ENCODE data around the gene C6orf47. TPM values are rescaled to one million over a fixed set of nuclear protein-coding genes. Genes with fewer than 3 reads are reported as not detected.

C6orf47 gene
- total and polyA plus RNA-seq, 2 donors from 2014 or later, result 25.5 to 26.5 TPM

GRCh38 chr6:31636698-31637596, 23.6 kb downstream of the C6orf47 start:
- FAIRE-seq (no peak), DNase-seq (peak in 1 of 5 donors; percentile 76)
- TF ChIP-seq CTCF (IDR thresholded peaks at IDR 0.05; ENCODE audit: borderline replicate concordance, extremely low read depth, insufficient read depth), result no peak
- Histone ChIP-seq H3K9me3 (ENCODE audit: control insufficient read depth in 2 of 3, insufficient read depth in 1 of 3, low read length in 3 of 3) (no peaks in the 10 kb centered on the region), H3K27me3 (ENCODE audit: control insufficient read depth, insufficient read depth, low read length) (no peaks in the 10 kb centered on the region), H3K4me3 (ENCODE audit: low read length in 3 of 3) (no peak overlapping the region), H3K27ac (ENCODE audit: low read depth in 2 of 2, low read length in 2 of 2) (no peak overlapping the region), H3K9ac (ENCODE audit: low read length in 3 of 3) (no peak overlapping the region), H3K4me1 (ENCODE audit: control insufficient read depth in 2 of 3, insufficient read depth in 2 of 3, low read depth in 1 of 3, low read length in 3 of 3) (no peaks in the 10 kb centered on the region), H3K36me3 (ENCODE audit: control insufficient read depth in 2 of 3, insufficient read depth in 3 of 3, low read length in 3 of 3) (peaks cover 6 to 81% (median 44%) of the 10 kb centered on the region in 3 donors)
- intact Hi-C loops (cut with DNase I), result no loop called here

- no peak for DNase-seq
- Histone ChIP-seq H3K9me3 (ENCODE audit: control insufficient read depth in 2 of 3, insufficient read depth in 1 of 3, low read length in 3 of 3) (no peaks in the 10 kb centered on the region), H3K4me1 (ENCODE audit: control insufficient read depth in 2 of 3, insufficient read depth in 2 of 3, low read depth in 1 of 3, low read length in 3 of 3) (no peaks in the 10 kb centered on the region), H3K27ac (ENCODE audit: low read depth in 2 of 2, low read length in 2 of 2) (no peak overlapping the region), H3K27me3 (ENCODE audit: control insufficient read depth, insufficient read depth, low read length) (no peaks in the 10 kb centered on the region), H3K4me3 (ENCODE audit: low read length in 3 of 3) (no peak overlapping the region), H3K9ac (ENCODE audit: low read length in 3 of 3) (no peak overlapping the region), H3K36me3 (ENCODE audit: control insufficient read depth in 2 of 3, insufficient read depth in 3 of 3, low read length in 3 of 3) (peaks cover 6 to 80% (median 36%) of the 10 kb centered on the region in 3 donors)
- no peak for FAIRE-seq
- TF ChIP-seq CTCF (IDR thresholded peaks at IDR 0.05; ENCODE audit: borderline replicate concordance, extremely low read depth, insufficient read depth), result no peak
- intact Hi-C loops (cut with DNase I), result no loop called here
These were observed 25.5 kb downstream of the C6orf47 start for GRCh38 chr6:31634969-31635575.

GRCh38 chr6:31634131-31634530, 26.4 kb downstream of the C6orf47 start:
- H3K27ac ChIP-seq (ENCODE audit: low read depth in 2 of 2, low read length in 2 of 2), result no peak overlapping the region
- no peak for FAIRE-seq
- H3K27me3 ChIP-seq (ENCODE audit: control insufficient read depth, insufficient read depth, low read length), result no peaks in the 10 kb centered on the region
- intact Hi-C loops (cut with DNase I), result no loop called here
- H3K9ac ChIP-seq (ENCODE audit: low read length in 3 of 3), result no peak overlapping the region
- H3K4me1 ChIP-seq (ENCODE audit: control insufficient read depth in 2 of 3, insufficient read depth in 2 of 3, low read depth in 1 of 3, low read length in 3 of 3), result no peaks in the 10 kb centered on the region
- H3K4me3 ChIP-seq (ENCODE audit: low read length in 3 of 3), result no peak overlapping the region
- no peaks in the 10 kb centered on the region for H3K9me3 ChIP-seq (ENCODE audit: control insufficient read depth in 2 of 3, insufficient read depth in 1 of 3, low read length in 3 of 3)
- H3K36me3 ChIP-seq (ENCODE audit: control insufficient read depth in 2 of 3, insufficient read depth in 3 of 3, low read length in 3 of 3), result peaks cover 8 to 72% (median 33%) of the 10 kb centered on the region in 3 donors
- no peak for TF ChIP-seq CTCF (IDR thresholded peaks at IDR 0.05; ENCODE audit: borderline replicate concordance, extremely low read depth, insufficient read depth)
- no peak for DNase-seq

All from kidney (tissue), 14 donors.